Activated T-cell treated with anti-CD3 and anti-CD28 coated beads for 24 hours (primary cell): ENCODE data around the gene UGGT2.
"Not testable (repeated sequence)": the region's sequence is repeated elsewhere in the genome, so short reads cannot be mapped to it uniquely, and the experiment has no call there.

Source experiments
- DNase-seq: peaks from one replicate; pipeline ENCODE4 v3.0.0-alpha.2; 2020; ENCODE audit warnings: low read depth

The UGGT2 gene

GRCh38 chr13:95797016-95797415 lies 256.2 kb downstream of the UGGT2 start:
- DNase-seq: no peak

- no peak for DNase-seq
Observed at GRCh38 chr13:95793781-95794180, 259.4 kb downstream of the UGGT2 start.

GRCh38 chr13:95793018-95793555 lies 260.1 kb downstream of the UGGT2 start:
- DNase-seq: no peak

GRCh38 chr13:95791084-95791722 lies 262.0 kb downstream of the UGGT2 start:
- no peak for DNase-seq

- not testable (repeated sequence) for DNase-seq
Observed at GRCh38 chr13:95789315-95789714, 263.9 kb downstream of the UGGT2 start.

- no peak for DNase-seq
Observed at GRCh38 chr13:95788100-95788463, 265.1 kb downstream of the UGGT2 start.

GRCh38 chr13:95787356-95788099 lies 265.7 kb downstream of the UGGT2 start:
- DNase-seq: no peak

GRCh38 chr13:95784900-95785290 lies 268.3 kb downstream of the UGGT2 start:
- no peak for DNase-seq

GRCh38 chr13:95784161-95784899 lies 268.9 kb downstream of the UGGT2 start:
- no peak for DNase-seq

GRCh38 chr13:95783747-95784146 lies 269.5 kb downstream of the UGGT2 start:
- no peak for DNase-seq

- not testable (repeated sequence) for DNase-seq
Observed at GRCh38 chr13:95781940-95782339, 271.3 kb downstream of the UGGT2 start.

GRCh38 chr13:95781016-95781415 lies 272.2 kb downstream of the UGGT2 start:
- no peak for DNase-seq

- DNase-seq: no peak
Observed at GRCh38 chr13:95779522-95779921, 273.7 kb downstream of the UGGT2 start.

- no peak for DNase-seq
Observed at GRCh38 chr13:95771905-95772304, 281.3 kb downstream of the UGGT2 start.

- no peak for DNase-seq
Observed at GRCh38 chr13:95763601-95764000, 289.6 kb downstream of the UGGT2 start.

- not testable (repeated sequence) for DNase-seq
Observed at GRCh38 chr13:95762626-95763025, 290.6 kb downstream of the UGGT2 start.

- no peak for DNase-seq
Observed at GRCh38 chr13:95756072-95756471, 297.1 kb downstream of the UGGT2 start.

GRCh38 chr13:95754069-95754468 lies 299.1 kb downstream of the UGGT2 start:
- DNase-seq: no peak

- no peak for DNase-seq
Observed at GRCh38 chr13:95752677-95753076, 300.5 kb downstream of the UGGT2 start.
